WTC11 (cell line): Measurements from ENCODE around the gene GPS2. TPM values are rescaled to one million over a fixed set of nuclear protein-coding genes. Genes with fewer than 3 reads are reported as not detected.

ENCODE experiments used
- AFF4 ChIP-seq: sonication (generic); formaldehyde crosslinking; IDR thresholded peaks from 2 replicates; pipeline ENCODE4 v1.8.1; 2023; ENCODE audit warnings: mild to moderate bottlenecking, missing genetic modification reagents, borderline replicate concordance
- ARID4B ChIP-seq: sonication (generic); formaldehyde crosslinking; IDR thresholded peaks from 2 replicates; pipeline ENCODE4 v1.8.0; 2023; ENCODE audit warnings: missing genetic modification reagents, mild to moderate bottlenecking, borderline replicate concordance
- ATF3 ChIP-seq: sonication (generic); formaldehyde crosslinking; conservative IDR thresholded peaks from 2 replicates; pipeline ENCODE4 v1.8.1; 2022; ENCODE audit warnings: mild to moderate bottlenecking, missing genetic modification reagents
- CTCF ChIP-seq: fragments of 200-600 bp; IDR thresholded peaks from 2 replicates; pipeline ENCODE4 v1.8.0; 2022; ENCODE audit warnings: antibody characterized with exemption
- FOXP1 ChIP-seq: sonication (generic); formaldehyde crosslinking; IDR thresholded peaks from 2 replicates; pipeline ENCODE4 v1.8.0; 2022; ENCODE audit warnings: missing genetic modification reagents, mild to moderate bottlenecking, moderate library complexity, borderline replicate concordance
- GABPB1 ChIP-seq: sonication (generic); formaldehyde crosslinking; IDR thresholded peaks from 2 replicates; pipeline ENCODE4 v1.8.1; 2023; ENCODE audit warnings: mild to moderate bottlenecking, missing genetic modification reagents
- IRF2 ChIP-seq: sonication (generic); formaldehyde crosslinking; IDR thresholded peaks from 2 replicates; pipeline ENCODE4 v1.8.0; 2022; ENCODE audit warnings: low read depth, missing genetic modification reagents, borderline replicate concordance
- KAT7 ChIP-seq: sonication (generic); formaldehyde crosslinking; IDR thresholded peaks from 2 replicates; pipeline ENCODE4 v1.8.1; 2023; ENCODE audit warnings: missing genetic modification reagents, mild to moderate bottlenecking, borderline replicate concordance
- NFYB ChIP-seq: sonication (generic); formaldehyde crosslinking; conservative IDR thresholded peaks from 2 replicates; pipeline ENCODE4 v1.8.0; 2022; ENCODE audit warnings: low read depth, missing genetic modification reagents
- NR1H2 ChIP-seq: sonication (generic); formaldehyde crosslinking; IDR thresholded peaks from 2 replicates; pipeline ENCODE4 v1.9.0; 2021; ENCODE audit warnings: mild to moderate bottlenecking, moderate library complexity, missing genetic modification reagents
- OVOL2 ChIP-seq: fragments of 250-450 bp; sonication (Bioruptor Pico); IDR thresholded peaks from 2 replicates; pipeline ENCODE4 v1.9.0; 2021; ENCODE audit warnings: mild to moderate bottlenecking, borderline replicate concordance
- PRDM15 ChIP-seq: sonication (generic); formaldehyde crosslinking; IDR thresholded peaks from 2 replicates; pipeline ENCODE4 v1.8.0; 2022; ENCODE audit warnings: missing genetic modification reagents
- ZNF138 ChIP-seq: sonication (generic); formaldehyde crosslinking; conservative IDR thresholded peaks from 2 replicates; pipeline ENCODE4 v1.8.1; 2022; ENCODE audit warnings: mild to moderate bottlenecking, moderate library complexity, missing genetic modification reagents
- ZNF423 ChIP-seq: fragments of 250-450 bp; sonication (Bioruptor Pico); IDR thresholded peaks from 2 replicates; pipeline ENCODE4 v2.1.2; 2022; ENCODE audit warnings: mild to moderate bottlenecking, moderate library complexity
- total RNA-seq: library from RNA; stranded (reverse); gene quantifications from 3 replicates; pipeline ENCODE4 v1.2.3, GENCODE V29; 2021
- TF ChIP-seq, protein P1 (sequence below): fragments of 250-450 bp; sonication (Bioruptor Pico); IDR thresholded peaks from 2 replicates; pipeline ENCODE4 v1.9.0; 2021; ENCODE audit warnings: mild to moderate bottlenecking

The GPS2 gene
- total RNA-seq, 1 experiment from 2014 or later, result 55.9 TPM

DNA sequence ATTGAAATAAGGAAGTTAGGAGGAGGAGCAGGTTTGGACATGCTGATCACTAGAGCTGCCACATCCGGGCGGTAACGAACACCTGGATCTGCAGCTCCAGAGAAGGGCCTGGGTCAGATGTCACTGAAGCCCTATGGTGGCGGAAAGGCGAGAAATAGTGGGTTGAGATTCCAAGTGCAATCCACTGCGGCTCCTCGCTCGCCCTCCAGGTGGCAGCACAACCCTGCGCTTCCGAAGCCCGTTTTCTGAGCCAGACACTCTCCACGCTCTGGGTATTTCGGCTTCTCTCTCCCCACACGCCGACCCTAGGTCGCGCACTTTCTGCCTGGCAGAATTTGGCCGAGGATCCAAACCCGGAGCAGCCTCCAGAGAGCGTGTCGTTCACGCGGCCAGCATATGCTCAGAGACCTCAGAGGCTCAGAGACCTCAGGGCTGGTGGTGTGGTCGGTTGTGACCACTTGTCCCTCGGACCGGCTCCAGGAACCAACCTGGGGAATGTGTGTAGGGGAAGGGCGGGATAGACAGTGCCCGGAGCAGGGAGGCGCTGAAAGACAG lies 34.6 kb downstream of the GPS2 start (continued):
- peak; percentile 77 for TF ChIP-seq CTCF
- TF ChIP-seq ZNF423 (CRISPR knock-in tag), result no peak
- TF ChIP-seq GABPB1 (CRISPR knock-in tag), result no peak
- TF ChIP-seq NR1H2 (CRISPR knock-in tag), result no peak
- TF ChIP-seq, protein P1, sequence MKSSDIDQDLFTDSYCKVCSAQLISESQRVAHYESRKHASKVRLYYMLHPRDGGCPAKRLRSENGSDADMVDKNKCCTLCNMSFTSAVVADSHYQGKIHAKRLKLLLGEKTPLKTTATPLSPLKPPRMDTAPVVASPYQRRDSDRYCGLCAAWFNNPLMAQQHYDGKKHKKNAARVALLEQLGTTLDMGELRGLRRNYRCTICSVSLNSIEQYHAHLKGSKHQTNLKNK (CRISPR knock-in tag), result no peak
- TF ChIP-seq NFYB (CRISPR knock-in tag), result no peak
- peak; percentile 60; the same call in 1 of the 2 replicates for TF ChIP-seq AFF4 (CRISPR knock-in tag)
- no peak for TF ChIP-seq ZNF138 (CRISPR knock-in tag)
- TF ChIP-seq FOXP1 (CRISPR knock-in tag), result peak; percentile 46; the same call in 1 of the 2 replicates
- peak; percentile 80; the same call in 1 of the 2 replicates for TF ChIP-seq ARID4B (CRISPR knock-in tag)
- no peak for TF ChIP-seq OVOL2 (CRISPR knock-in tag)
- TF ChIP-seq PRDM15 (CRISPR knock-in tag), result peak; percentile 97
- TF ChIP-seq ATF3, result no peak
- no peak for TF ChIP-seq KAT7 (CRISPR knock-in tag)
- no peak for TF ChIP-seq IRF2 (CRISPR knock-in tag)
